HG02943 (cell line): Measurements from ENCODE around the gene NKX6-2.

ENCODE experiments used
- ATAC-seq: cut with Tn5 transposase; IDR thresholded peaks from one replicate; pipeline ENCODE4 v1.9.1; 2021; ENCODE audit warnings: mild to moderate bottlenecking, low read depth, moderate library complexity; ENCODE audit not compliant: unreplicated experiment

The NKX6-2 gene

DNA sequence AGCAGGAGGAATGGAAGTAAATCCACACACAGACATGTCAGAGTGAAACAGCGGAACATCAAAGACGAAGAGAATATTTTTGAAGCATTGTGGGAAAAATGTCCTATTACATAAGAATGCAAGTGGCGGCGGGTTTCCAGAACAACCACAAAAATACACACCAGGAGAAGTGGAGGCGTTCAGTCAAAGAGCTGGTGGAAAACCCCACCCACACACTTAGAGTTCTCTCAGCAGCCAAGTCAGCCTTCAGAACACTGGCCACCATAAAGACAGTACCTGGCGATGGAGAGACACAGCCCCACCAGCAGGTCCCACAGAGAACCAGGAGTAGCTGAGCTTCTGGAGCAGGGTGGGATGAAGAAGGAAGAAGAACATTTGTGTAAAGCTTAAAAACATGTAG is 23.7 kb downstream of the NKX6-2 start:
- ATAC-seq, result no peak

DNA sequence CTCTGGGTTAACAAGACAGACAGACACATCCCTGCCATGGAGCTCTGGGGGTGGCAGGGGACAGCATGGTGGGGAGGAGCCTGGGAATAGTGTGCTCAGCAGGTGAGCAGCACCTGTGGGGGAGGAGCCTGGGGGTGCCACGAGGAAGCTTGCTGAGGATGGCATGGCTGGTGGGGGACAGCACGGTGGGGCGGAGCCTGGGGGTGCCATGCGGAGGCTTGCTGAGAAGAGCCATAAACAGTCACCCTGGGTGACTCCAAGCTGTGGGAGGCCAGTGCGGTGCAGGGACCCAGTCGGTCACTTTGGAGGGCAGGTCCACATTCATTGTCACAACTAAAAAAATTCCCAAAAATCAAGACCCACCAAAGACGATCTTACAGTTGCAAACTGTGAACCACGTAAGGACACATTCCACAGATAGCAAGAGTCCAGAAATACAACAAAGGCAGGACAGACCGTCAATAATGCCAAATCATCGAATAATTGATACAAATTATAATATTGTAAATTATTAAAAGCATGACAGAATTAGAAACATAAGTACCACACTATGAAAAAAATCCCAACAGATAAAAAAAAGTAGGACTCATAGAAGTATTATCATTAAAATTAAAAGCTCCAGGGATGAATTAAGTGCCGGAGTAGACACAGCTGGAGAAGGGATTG is 24.4 kb downstream of the NKX6-2 start:
- ATAC-seq, result no peak

DNA sequence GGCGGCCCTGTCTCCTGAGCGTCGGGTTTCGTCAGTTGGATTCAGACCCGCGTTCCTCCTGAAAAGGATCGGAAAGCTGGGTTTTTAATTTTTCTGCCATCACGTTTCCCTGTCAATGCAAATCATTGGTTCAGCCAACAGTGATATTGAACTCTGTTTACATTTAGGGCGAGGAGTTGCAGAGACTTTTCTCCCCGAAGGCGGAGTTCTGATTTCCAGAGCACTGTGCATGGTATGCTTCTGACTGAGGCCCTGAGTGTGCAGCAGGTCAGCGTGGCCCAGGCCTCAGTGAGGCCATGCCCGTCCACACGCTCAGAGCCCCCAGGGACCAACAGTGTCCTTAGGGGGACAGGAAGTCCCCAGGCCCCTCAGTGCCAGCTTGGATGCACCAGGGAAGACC is 27.1 kb downstream of the NKX6-2 start:
- no peak for ATAC-seq

DNA sequence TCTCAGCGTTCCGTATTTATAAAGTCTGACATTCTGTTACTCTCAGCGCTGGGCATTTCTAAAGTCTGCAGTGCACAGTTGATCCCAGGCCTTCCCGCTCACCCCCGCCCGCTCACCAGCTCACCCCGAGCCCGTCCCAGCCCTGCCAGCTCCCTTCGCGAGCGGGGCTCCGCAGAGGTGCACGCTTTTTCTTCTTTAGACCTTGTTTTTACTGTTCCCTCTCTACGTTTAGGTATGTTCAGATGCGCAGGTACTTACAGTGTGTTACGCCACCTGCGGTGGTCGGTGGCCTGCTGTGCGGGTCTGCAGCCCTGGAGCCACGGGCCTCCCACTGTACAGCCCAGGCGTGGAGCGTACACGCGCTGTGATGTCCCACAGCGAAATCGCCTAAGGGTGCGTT is 28.8 kb downstream of the NKX6-2 start:
- no peak for ATAC-seq

DNA sequence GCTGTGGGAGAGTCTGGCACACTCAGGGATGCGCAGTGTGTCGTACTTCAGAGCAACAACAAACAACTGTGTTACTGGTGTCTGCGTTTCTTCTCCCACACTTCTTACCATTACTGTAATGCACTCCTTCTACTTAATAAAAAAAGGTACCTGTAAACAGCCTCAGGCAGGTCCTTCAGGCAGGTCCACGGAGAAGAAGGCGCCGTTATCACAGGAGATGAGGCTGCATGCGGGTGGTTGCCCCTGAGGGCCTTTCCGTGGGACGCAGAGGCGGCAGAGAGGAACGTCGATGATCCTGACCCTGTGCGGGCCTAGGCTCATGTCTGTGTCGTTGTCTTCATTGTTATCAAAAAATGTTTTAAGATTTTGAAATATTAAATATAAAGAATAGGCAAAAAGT is 29.4 kb downstream of the NKX6-2 start:
- ATAC-seq, result no peak

DNA sequence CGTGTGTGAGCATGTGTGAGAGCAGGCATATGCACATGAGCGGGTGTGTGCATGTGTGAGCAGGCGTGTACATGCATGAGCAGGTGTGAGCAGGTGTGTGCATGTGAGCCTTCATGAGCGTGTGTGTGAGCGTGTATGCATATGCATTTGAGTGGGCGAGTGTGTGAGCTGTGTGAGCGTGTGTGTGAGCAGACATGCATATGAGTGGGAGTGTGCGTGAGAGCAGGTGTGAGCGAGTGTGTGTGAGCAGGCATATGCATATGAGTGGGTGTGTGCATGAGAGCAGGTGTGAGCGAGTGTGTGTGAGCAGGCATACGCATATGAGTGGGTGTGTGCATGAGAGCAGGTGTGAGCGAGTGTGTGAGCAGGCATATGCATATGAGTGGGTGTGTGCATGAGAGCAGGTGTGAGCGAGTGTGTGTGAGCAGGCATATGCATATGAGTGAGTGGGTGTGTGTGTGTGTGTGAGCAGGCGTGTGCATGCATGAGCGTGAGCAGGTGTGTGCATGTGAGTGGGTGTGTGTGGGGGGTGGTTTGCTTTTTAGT is 30.7 kb downstream of the NKX6-2 start:
- no peak for ATAC-seq

DNA sequence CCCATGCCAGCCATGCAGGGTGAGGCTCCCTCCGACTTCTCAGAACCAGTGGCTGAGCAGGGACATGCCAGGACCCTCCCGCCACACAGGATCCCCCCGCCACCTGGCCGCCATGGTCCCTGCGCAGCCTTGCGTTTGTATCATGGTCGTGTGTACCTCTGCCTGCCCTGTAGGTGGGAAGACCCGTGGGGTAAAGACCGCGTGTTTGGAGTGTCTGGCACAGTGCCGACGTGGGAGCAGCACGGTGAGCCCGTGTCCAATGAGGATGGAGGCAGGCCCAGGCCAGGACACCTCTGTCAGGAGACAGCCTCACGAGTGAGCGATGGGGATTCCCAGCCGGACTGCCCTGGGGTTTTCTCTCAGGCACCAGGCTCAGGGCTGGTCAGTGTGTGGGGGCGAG is 31.9 kb downstream of the NKX6-2 start:
- ATAC-seq, result no peak

DNA sequence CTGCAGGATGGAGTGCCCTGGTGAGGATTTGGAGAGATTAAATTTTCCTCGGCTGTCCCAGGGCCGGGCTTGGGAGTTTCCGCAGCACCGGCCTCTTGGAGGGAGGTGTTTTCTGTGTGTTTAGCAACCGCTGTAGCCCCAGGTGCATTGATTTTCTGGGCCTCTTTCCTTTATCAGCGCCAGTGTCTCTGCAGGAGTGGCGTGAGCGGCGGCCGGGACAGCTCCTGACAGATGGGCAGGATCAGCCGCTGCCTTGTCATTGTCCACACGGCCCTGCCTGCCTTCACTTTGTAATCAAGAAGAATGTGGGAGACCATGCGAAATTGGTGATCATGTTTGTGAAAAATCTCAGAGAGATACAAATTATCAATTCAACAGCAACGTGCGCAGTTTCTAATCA is 32.4 kb downstream of the NKX6-2 start:
- no peak for ATAC-seq

DNA sequence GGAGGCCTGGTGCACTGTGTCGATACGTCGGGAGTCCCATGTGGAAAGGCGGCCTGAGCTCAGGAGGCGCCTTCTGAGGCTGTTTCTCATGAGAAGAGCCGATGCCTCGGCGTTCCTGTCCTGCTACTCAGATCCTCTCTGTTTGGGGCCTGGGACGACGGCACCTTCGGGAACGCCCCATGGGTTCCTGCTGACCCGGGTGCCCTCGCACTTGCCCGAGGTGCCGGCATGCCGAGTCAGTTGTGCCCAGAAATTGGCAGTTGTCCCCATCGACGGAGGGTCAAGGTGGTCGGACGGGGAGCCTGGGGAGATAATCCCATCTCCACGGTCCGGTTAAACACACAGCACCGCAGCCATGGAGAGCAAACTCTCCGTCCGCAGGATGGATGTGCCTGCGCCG is 33.0 kb downstream of the NKX6-2 start:
- ATAC-seq, result no peak

DNA sequence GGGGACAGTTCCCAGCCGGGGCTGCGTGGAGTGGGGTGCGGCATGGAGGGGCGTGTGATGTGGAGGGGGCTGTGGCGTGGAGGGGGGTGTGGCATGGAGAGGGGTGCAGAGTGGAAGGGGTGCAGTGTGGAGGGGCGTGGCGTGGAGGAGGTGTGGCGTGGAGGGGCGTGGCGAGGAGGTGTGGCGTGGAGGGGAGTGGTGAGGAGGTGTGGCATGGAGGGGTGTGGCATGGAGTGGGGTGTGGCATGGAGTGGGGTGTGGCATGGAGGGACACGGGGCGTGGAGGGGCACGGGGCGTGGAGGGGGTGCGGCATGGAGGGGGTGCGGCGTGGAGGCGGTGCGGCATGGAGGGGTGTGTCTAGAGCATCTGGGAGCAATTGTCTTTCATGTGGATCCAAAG is 33.6 kb downstream of the NKX6-2 start:
- ATAC-seq, result no peak

DNA sequence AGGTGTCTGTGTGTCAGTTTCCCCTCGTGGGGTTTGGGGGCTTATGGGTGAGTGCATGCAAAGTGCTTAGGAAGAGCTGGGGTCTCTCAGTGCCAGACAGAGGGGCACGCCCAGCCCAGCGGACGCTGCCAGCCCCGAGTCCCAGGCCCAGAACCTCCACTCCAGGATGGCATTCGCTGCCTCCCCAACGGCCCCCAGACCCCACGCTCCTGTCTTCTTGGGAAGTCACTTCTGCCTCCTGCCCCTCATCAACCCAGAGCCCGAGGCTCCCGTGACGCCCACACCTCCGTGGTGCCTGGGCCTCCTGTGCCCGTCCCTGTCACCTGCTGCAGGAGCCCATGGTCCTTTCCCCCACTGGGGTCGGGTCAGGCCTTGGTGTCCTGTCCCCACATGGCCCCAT is 35.0 kb downstream of the NKX6-2 start:
- no peak for ATAC-seq

DNA sequence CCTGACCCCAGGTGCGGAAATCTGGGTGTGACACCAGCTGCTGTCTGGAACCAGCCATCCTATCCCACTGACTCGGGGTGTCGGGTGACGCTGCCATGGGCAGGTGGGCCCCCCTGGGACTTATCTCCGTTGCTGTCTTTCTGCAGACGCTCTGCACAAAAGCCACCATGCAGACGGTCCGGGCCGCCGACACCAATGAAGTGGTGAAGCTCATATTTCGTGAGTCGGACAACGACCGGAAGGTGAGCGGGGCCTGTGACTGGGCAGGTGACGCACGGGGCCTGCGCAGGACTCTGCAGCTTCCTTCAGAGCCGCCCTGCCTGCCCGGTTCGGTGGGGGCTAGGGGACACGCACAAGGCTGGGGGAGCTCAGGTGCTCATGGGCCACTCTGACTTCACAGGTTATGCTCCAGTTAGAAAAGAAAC is 36.6 kb downstream of the NKX6-2 start:
- ATAC-seq, result no peak

DNA sequence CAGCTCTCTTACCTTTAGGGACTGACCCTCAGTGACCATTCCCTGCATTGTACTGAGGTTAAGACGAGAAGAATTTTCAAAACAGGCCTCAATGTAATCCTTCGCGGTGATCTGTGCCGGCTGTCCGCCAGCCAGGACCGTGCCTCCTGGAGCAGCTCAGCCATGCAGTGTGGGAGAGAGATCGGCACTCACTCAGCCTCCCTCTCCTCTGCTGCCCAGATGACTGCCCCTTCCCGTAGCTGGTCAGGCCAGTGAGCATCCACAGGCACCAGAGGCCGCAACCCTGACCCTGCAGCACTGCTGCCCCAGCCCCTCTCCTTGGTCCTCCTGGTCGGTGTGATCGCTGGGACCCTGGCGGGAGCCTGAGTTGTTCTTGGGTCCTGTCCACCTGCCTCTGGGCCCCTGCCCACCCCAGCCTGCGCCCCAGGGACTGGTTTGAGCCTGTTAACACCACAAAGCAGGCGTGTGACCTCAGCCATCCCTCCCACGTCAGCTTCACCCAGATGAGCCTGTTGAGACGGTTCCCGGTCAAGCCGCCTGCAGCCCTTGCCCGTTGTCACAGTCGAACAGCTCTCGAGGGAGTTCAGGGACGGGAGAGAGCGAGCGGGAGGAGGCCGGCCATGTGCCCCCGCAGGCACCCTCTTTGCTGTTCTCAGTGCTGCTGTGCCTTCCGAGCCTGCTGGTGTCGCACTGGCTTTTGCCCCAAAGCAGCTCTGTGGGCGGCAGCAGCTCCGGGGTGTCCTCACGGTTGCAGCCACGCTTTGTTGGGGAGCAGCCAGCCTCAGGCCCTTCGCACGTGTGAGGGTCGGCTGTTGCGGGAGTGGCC is 37.2 kb downstream of the NKX6-2 start:
- no peak for ATAC-seq

DNA sequence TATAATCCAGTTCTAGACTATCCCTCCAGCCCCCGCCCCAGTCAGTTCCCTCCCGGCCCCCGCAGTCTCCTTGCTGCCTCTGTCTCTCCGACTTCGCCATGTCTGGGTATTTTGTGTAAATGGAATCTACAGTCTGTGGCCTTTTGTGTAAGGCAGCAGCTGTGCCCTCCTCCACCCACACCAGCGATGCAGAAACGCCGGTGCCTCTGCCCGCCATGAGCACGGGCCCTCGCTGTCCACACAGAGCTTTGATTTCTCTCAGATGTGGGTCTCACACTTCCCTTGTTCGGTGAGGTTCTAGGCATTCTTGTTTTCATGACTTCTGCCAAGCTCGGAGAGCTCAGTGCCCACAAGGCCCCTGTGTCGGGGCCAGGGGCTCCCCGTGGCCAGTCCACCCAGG is 37.8 kb downstream of the NKX6-2 start:
- no peak for ATAC-seq

DNA sequence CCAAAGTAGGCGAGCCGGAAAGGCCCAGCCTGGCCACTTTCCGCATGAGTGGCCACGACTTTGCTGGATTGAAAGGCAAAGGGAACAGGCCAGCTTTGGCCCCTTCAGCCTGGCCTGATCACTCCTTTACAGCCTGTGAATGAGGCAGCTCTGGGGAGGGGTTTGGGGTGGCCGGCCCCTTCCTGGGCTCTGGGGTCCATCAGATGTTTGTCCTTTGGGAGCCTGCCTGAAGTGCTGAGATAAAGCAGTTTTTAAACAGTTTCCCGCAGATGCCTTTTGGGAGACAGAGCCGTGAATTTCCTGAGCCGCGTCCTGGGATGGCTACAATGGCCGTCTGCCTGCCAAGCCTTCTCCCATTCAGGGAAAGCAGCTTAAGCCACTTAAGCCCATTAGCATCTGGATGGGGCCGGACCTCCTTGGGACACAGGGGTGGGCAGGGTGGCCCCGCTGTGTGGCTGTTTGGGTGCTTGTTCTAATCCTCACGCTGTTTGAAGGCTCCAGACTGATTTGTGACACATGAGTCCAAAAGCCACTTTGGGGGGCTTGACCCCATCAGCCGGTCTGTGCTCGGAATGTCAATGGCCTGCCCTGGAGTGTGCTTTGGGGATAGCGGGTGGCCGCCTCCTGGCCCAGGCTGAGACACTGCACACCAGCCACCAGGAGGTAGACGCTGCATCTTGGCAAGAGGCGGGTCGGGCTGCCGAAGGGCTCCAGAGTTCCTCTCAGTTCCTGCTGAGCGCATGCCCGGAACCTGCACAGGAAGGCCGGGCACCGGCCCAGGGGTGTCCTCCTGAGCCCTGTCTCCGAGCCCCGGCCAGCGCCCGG is 38.9 kb downstream of the NKX6-2 start:
- ATAC-seq, result no peak

DNA sequence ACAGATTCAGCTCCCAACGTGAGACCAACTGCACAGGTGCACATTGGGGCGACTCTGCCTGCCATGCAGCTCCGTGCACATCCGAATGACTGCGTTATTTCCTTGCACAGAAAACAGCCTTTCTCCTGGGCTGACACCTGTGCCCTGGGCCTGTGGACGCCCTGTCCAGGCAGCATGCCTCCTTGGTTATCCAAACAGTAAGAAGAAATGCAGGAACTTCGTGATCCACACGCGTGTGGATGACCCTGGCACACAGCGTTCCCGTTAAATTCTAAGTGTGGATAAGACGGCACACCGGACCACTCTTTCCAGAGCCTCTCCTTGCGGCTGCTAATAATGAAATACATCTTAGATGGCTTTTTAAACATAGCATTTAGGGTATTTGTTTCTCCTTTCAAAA is 39.6 kb downstream of the NKX6-2 start:
- ATAC-seq, result no peak

DNA sequence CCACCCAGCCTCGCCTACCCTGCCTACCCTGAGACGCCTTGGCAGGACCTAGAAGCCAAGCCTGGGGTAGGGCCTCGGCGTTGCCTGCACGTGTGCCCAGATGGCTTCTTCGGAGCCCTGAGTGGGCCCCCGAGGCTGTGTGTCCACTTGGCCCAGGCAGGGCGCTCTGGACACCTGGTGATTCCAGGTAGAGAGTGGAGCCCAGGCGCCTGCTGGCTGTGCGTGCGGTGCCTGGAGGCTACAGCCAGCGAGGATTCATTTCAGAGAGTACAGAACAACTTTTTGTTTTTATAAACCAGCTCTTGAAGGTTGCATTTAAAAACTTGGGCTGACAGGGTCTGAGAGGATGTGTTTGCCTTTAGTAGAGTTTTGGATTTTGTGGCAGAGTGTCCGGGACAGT is 40.0 kb downstream of the NKX6-2 start:
- ATAC-seq, result no peak

DNA sequence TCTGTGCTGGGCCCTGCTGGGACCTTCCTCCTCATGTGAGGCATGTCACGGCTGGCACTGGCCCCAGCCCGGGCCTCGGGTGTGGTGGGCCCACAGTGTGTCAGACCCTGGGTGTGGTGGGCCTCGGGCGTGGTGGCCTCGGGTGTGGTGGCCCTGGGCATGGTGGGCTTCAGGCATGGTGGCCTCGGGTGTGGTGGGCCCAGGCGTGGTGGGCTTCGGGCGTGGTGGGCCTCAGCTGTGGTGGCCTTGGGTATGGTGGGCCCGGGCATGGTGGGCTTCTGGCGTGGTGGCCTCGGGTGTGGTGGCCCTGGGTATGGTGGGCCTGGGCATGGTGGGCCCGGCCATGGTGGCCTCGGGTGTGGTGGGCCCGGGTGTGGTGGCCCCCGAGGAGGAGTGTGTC is 40.4 kb downstream of the NKX6-2 start:
- no peak for ATAC-seq

DNA sequence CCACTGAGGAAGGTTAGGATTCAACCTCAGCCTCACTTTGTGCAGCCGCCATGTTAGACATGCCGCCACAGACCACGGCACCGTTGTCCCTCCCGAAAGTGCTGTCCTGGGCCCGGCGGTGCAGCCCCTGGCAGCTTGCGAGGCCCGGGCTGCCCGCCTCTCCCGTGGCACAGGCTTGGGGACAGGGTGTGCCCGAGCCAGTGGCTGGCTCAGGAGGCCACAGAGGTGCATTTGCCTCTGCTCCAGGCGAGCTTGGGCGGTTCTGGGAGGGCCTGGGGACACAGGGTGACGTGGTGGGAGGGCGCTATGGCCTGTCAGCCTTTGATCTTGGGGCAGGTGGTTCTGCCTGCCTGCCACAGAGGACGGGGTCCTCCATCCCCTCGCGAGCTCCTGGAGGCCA is 41.1 kb downstream of the NKX6-2 start:
- no peak for ATAC-seq

DNA sequence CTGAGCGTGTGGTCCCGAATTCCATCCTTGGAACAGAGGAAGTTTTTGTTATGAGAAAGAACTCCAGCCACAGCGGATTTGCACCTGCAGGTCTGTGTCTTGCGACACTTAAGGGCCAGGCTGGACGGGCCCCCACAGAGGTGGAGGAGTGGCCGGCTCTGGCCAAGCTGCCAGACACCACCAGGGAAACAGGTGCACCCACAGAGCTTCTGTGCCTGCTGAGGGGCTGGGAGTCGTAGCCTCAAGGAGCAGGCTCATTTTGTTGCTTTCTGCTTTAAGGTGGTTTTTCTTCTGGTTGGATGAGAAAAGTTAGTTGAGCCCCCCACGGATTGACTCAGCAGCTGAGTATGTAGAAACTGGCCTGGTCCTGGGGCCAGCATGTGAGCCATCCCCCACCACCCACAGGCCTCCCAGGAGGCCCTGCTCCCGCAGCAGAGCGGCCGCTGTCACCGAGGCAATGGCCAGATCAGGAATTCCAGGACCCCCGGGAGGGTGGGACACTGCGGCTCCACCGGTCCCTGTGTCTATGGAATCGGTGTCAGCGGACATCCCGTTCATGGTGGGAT is 41.9 kb downstream of the NKX6-2 start:
- ATAC-seq, result no peak
